Ectodermal cell (in vitro differentiated cells): ENCODE results near the gene NFIB.

Source experiments
- H3K27ac ChIP-seq: 2 replicates; pipeline ENCODE4 v1.7.0; 2013; ENCODE audit warnings: mild to moderate bottlenecking, low read depth, low read length; ENCODE audit not compliant: insufficient read depth, poor library complexity, severe bottlenecking
- H3K27me3 ChIP-seq: 2 replicates; pipeline ENCODE4 v1.7.0; 2013; ENCODE audit warnings: mild to moderate bottlenecking, low read length; ENCODE audit not compliant: insufficient read depth, control insufficient read depth, poor library complexity, severe bottlenecking
- H3K36me3 ChIP-seq: one replicate; pipeline ENCODE4 v1.7.0; 2013; ENCODE audit warnings: low read length; ENCODE audit not compliant: control insufficient read depth, insufficient read depth
- H3K4me1 ChIP-seq: one replicate; pipeline ENCODE4 v1.7.0; 2013; ENCODE audit warnings: low read length; ENCODE audit not compliant: control insufficient read depth, insufficient read depth
- H3K4me3 ChIP-seq: 2 replicates; pipeline ENCODE4 v1.7.0; 2013; ENCODE audit warnings: low read depth, low read length, control low read depth; ENCODE audit not compliant: insufficient read depth
- H3K9me3 ChIP-seq: 2 replicates; pipeline ENCODE4 v1.7.0; 2013; ENCODE audit warnings: mild to moderate bottlenecking, low read length, moderate library complexity; ENCODE audit not compliant: control insufficient read depth
- WGBS, 2 experiments: methylation state at CpG; one replicate each; pipeline ENCODE4 v1.1.7; 2013; ENCODE audit warnings: missing lambda C conversion rate in 2 of 2; 5-methylcytosine and 5-hydroxymethylcytosine counted together

NFIB gene

DNA sequence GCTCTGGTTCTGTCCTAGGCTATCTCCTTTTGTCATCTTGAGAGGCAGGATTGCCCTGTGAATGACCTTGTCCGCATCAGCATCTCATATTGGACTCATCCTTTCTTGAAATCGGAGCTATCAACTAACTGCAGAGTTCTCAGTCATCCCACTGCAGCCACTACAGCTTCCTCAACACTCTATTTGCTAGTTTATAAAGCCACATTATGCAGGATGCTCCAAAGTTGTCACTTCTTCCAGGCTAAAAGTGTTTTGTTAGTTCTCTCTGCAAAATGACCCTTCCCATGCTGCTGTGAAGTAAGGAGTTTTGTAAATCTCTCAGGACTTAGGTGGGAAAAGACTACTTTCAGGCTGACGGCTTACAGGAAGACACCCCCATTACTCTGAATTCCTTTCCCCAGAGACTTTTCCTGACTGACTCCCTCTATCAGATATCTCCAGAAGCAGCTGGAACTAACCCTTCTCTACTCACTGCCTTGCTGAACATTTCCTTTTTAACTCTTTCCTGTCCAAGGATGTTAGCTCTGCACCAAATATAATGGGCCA lies 257.6 kb downstream of the NFIB start:
- H3K27ac ChIP-seq, result no peak overlapping the region
- 73 to 84% methylated on average over 3 of the region's 3 CpGs for WGBS, 2 experiments
- no peaks in the 10 kb centered on the region for H3K9me3 ChIP-seq
- no peaks in the 10 kb centered on the region for H3K36me3 ChIP-seq
- no peak overlapping the region for H3K4me3 ChIP-seq
- no peaks in the 10 kb centered on the region for H3K4me1 ChIP-seq
- no peaks in the 10 kb centered on the region for H3K27me3 ChIP-seq

DNA sequence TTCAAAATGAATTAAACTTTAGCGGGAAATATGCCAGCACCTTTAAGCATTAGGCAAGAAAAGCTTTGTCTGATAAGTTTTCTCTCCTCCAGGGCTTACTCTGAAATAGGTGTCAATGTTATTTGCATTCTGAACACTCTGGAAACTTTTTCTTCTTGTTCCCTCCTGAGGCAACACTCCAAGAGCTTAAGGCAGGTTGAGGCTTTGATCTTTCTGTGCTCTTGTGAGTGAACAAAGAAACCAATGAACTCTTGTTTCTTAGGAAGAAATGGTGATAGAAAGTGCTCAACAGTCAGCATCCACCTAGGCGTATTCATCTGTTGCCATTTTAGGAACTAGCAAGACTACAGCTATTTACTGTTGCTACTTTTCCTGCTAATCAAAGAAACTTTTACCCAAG lies 259.8 kb downstream of the NFIB start:
- 92 to 99% methylated on average over 2 of the region's 2 CpGs for WGBS, 2 experiments
- no peaks in the 10 kb centered on the region for H3K36me3 ChIP-seq
- no peaks in the 10 kb centered on the region for H3K4me1 ChIP-seq
- H3K27ac ChIP-seq, result no peak overlapping the region
- no peak overlapping the region for H3K4me3 ChIP-seq
- no peaks in the 10 kb centered on the region for H3K9me3 ChIP-seq
- no peaks in the 10 kb centered on the region for H3K27me3 ChIP-seq

DNA sequence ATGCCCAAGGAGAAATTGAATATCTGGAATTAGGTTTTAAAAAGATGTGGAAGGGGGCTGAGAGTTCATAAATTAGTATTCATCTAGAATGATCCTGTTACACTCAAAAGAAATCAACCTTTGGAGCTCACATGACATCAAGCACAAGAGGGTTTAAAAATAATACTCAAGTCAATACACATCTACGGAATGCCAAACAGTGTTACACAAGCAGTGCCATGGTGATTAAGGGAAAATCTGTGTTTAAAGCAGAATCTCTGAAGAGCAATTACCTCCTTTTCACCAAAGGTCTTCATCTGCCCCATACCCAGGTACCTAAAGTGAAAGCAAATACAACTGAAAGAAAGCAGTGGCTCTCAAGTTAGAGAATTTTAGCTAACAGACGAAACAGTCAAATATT lies 261.6 kb downstream of the NFIB start:
- Histone ChIP-seq H3K4me1 (no peaks in the 10 kb centered on the region), H3K27ac (no peak overlapping the region), H3K36me3 (no peaks in the 10 kb centered on the region), H3K4me3 (no peak overlapping the region), H3K9me3 (no peaks in the 10 kb centered on the region), H3K27me3 (no peaks in the 10 kb centered on the region)
- WGBS, 2 experiments, result 92 to 98% methylated on average over 2 of the region's 2 CpGs

DNA sequence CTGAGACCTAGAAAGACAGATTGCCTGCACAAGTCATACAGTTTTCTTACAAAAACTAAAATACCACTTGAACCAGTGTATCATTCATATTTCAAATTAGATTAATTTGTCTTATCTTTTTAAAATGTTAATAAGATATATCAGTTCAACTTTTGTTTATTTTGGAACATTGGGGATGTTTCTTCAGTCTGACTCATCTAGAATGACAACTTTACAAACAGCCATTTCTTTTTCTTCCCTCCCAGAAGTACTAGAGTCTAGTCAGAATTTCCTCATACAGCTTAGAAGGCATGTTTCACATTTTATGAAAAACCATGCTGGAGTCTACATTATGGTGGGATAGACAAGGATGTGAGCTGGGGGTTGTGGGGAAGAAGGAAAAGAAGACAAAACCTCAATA lies 262.5 kb downstream of the NFIB start:
- no peak overlapping the region for H3K4me3 ChIP-seq
- no peaks in the 10 kb centered on the region for H3K9me3 ChIP-seq

DNA sequence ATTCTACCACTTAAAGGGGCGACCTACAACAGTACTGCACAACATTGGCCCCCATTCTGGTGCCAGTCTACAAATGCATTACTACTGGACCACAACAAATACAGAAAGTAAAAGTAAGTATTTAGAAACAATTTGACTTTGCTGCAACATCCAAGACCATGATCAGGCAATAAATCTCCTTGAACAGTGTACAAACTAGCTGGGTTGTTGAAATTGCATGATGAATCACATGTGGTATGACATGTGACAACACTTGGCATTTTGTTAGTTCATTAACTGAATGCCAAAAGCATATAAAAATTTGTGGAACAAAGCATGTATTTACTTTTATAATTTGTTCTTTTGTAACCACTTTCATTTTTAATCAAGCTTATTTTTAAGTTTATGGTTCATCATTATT lies 270.5 kb downstream of the NFIB start:
- Histone ChIP-seq H3K36me3 (no peaks in the 10 kb centered on the region), H3K27me3 (no peaks in the 10 kb centered on the region), H3K9me3 (no peaks in the 10 kb centered on the region), H3K27ac (no peak overlapping the region), H3K4me3 (no peak overlapping the region), H3K4me1 (no peaks in the 10 kb centered on the region)
- WGBS, 2 experiments, result 85 to 93% methylated on average over 1 of the region's 1 CpG

More for the DNA sequence above, 262.5 kb downstream of the NFIB start:
- H3K27me3 ChIP-seq, result no peaks in the 10 kb centered on the region
- H3K4me1 ChIP-seq, result no peaks in the 10 kb centered on the region
- no peak overlapping the region for H3K27ac ChIP-seq
- no peaks in the 10 kb centered on the region for H3K36me3 ChIP-seq

DNA sequence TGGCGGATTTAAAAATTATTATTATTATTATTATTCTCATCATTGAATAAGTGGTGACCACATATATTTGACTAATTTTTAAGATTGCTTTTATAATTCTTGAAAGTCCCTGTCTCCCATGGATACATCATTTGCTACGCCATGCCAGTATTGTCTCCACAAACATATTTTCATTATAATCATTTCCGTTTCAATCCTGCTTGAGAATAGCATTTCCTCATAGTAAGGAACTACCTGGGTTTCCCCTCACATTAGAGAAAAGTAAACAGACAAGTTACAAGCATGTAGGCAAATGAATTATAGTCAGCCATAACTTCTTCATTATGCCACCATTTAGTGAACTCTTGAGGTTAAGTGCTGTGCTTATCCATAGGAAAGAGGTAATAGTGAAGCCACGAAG lies 276.6 kb downstream of the NFIB start:
- WGBS, 2 experiments, result 90 to 95% methylated on average over 3 of the region's 4 CpGs
- Histone ChIP-seq H3K27me3 (no peaks in the 10 kb centered on the region), H3K4me3 (no peak overlapping the region), H3K36me3 (no peaks in the 10 kb centered on the region), H3K27ac (no peak overlapping the region), H3K9me3 (no peaks in the 10 kb centered on the region), H3K4me1 (no peaks in the 10 kb centered on the region)

DNA sequence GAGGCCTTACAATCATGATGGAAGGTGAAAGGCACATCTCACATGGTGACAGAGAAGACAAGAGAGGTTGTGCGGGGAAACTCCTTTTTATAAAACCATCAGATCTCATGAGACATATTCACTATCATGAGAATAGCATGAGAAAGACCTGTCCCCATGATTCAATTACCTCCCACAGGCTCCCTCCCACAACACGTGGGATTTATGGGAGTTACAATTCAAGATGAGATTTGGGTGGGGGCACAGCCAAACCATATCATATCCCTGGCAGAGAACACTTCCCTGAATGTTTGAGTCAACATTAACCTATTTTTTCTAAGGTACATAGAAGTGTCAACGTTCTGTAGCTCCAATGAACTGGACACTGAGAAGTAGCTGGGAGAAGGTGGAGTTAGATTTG lies 280.9 kb downstream of the NFIB start:
- WGBS, 2 experiments, result 85 to 87% methylated on average over 3 of the region's 3 CpGs
- Histone ChIP-seq H3K4me1 (peaks cover 12% of the 10 kb centered on the region), H3K27me3 (no peaks in the 10 kb centered on the region), H3K9me3 (no peaks in the 10 kb centered on the region), H3K36me3 (no peaks in the 10 kb centered on the region), H3K27ac (no peak overlapping the region), H3K4me3 (no peak overlapping the region)
